DOHH2 (cell line): Measurements from ENCODE around the gene GALNT2.

ENCODE experiments used
- H3F3A ChIP-seq: fragments of 200-600 bp; sonication (generic), shearing (Covaris generic); 2 replicates; pipeline ENCODE4 v1.6.0; 2016; ENCODE audit warnings: antibody characterized with exemption, mild to moderate bottlenecking; ENCODE audit not compliant: control insufficient read depth, insufficient read depth
- H3K27ac ChIP-seq: fragments of 200-600 bp; sonication (generic); 2 replicates; pipeline ENCODE4 v1.5.1; 2014; ENCODE audit warnings: low read depth, mild to moderate bottlenecking, low read length, moderate library complexity
- H3K27me3 ChIP-seq: fragments of 200-600 bp; sonication (generic); 2 replicates; pipeline ENCODE4 v1.6.1; 2014; ENCODE audit warnings: mild to moderate bottlenecking, low read length, mixed read lengths; ENCODE audit not compliant: control insufficient read depth
- H3K36me3 ChIP-seq: fragments of 200-600 bp; sonication (generic); 2 replicates; pipeline ENCODE4 v1.6.1; 2014; ENCODE audit warnings: mild to moderate bottlenecking, low read length, moderate library complexity, mixed read lengths; ENCODE audit not compliant: control insufficient read depth
- H3K4me1 ChIP-seq: fragments of 200-600 bp; sonication (generic); 2 replicates; pipeline ENCODE4 v1.6.1; 2014; ENCODE audit warnings: mild to moderate bottlenecking, low read length, mixed read lengths; ENCODE audit not compliant: control insufficient read depth
- H3K4me2 ChIP-seq: fragments of 200-600 bp; sonication (generic); 2 replicates; pipeline ENCODE4 v1.6.0; 2014; ENCODE audit warnings: mild to moderate bottlenecking, low read length, moderate library complexity
- H3K4me3 ChIP-seq: fragments of 200-600 bp; sonication (generic); 2 replicates; pipeline ENCODE4 v1.5.1; 2014; ENCODE audit warnings: mild to moderate bottlenecking, low read length, mixed read lengths
- H3K79me2 ChIP-seq: fragments of 200-600 bp; sonication (generic); 2 replicates; pipeline ENCODE4 v1.6.1; 2014; ENCODE audit warnings: mild to moderate bottlenecking, low read length, mixed read lengths; ENCODE audit not compliant: control insufficient read depth
- H3K9me2 ChIP-seq: fragments of 200-600 bp; sonication (generic); replicated peaks from 2 replicates; pipeline ENCODE4 v1.6.1; 2014; ENCODE audit warnings: mild to moderate bottlenecking, low read length, mixed read lengths; ENCODE audit not compliant: control insufficient read depth
- H3K9me3 ChIP-seq: fragments of 200-600 bp; sonication (generic); 2 replicates; pipeline ENCODE4 v1.6.1; 2014; ENCODE audit warnings: antibody characterized with exemption, low read length, mixed read lengths; ENCODE audit not compliant: control insufficient read depth, insufficient read depth
- H4K20me1 ChIP-seq: fragments of 200-600 bp; sonication (generic); 2 replicates; pipeline ENCODE4 v1.6.0; 2014; ENCODE audit warnings: low read depth, mild to moderate bottlenecking, antibody characterized with exemption, low read length, moderate library complexity; ENCODE audit not compliant: control insufficient read depth, insufficient read depth
- EZH2phosphoT487 ChIP-seq: fragments of 200-600 bp; sonication (generic); IDR thresholded peaks from 2 replicates; pipeline ENCODE4 v1.6.1; 2017; ENCODE audit warnings: borderline replicate concordance, mild to moderate bottlenecking, antibody characterized with exemption, low read length, moderate library complexity, mixed read lengths
- TF ChIP-seq, protein P1 (sequence below): fragments of 200-600 bp; sonication (generic); IDR thresholded peaks from one replicate; pipeline ENCODE4 v1.5.1; 2014; ENCODE audit warnings: antibody characterized with exemption, mild to moderate bottlenecking, low read depth, low read length; ENCODE audit not compliant: poor library complexity, severe bottlenecking

Gene GALNT2

DNA sequence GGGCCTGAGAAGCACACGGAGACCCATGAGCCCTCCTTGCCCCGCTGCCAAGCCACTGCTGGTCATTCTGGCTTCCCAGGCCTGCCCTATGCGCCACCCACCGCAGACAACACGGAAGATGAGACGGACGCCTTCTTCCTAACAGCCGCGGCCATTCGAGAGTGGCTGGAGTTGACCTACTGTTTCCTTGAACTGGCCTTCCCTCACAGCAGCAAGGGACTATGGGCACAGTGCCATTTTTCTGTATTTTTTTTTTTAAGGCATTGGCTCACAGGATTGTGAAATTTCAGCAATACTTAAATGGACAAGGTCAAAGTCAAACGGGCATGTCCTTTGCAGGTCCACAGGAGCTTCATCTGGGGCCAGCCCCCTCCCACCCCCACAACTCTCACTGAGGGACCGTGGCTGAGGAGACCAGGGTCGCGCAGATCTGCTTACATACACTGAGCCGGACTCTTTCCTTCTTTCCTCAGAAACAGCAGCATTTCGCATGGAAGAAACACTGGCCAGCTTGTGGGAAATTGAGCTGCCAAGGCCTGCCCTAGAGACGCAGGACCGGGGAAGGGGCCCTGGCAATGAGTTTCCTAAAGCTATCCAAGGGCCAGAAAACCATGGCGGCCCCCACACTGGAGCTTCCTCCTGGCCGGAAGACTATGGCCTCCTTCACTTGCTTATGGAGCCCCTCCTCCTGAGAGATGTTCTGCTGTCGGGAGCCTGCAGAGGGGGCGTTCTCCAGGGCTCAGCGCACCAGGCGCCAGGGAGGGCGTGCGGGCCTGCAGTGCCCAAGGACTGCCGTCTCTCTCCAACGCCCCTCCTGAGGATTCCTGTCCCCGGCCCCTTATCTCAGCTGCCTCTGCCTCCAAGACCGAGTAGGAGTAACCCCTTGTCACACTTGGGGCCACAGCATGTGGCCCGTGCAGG lies 260.2 kb downstream of the GALNT2 start:
- Histone ChIP-seq H4K20me1 (no peaks in the 10 kb centered on the region), H3K79me2 (no peaks in the 10 kb centered on the region), H3K4me1 (no peaks in the 10 kb centered on the region), H3K4me2 (no peak overlapping the region), H3F3A (no peaks in the 10 kb centered on the region), H3K27ac (no peak overlapping the region), H3K9me2 (no peaks in the 10 kb centered on the region), H3K36me3 (no peaks in the 10 kb centered on the region), H3K9me3 (no peaks in the 10 kb centered on the region), H3K4me3 (no peak overlapping the region), H3K27me3 (no peaks in the 10 kb centered on the region)
- no peak for TF ChIP-seq EZH2phosphoT487
- TF ChIP-seq, protein P1, sequence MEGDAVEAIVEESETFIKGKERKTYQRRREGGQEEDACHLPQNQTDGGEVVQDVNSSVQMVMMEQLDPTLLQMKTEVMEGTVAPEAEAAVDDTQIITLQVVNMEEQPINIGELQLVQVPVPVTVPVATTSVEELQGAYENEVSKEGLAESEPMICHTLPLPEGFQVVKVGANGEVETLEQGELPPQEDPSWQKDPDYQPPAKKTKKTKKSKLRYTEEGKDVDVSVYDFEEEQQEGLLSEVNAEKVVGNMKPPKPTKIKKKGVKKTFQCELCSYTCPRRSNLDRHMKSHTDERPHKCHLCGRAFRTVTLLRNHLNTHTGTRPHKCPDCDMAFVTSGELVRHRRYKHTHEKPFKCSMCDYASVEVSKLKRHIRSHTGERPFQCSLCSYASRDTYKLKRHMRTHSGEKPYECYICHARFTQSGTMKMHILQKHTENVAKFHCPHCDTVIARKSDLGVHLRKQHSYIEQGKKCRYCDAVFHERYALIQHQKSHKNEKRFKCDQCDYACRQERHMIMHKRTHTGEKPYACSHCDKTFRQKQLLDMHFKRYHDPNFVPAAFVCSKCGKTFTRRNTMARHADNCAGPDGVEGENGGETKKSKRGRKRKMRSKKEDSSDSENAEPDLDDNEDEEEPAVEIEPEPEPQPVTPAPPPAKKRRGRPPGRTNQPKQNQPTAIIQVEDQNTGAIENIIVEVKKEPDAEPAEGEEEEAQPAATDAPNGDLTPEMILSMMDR, result no peak

DNA sequence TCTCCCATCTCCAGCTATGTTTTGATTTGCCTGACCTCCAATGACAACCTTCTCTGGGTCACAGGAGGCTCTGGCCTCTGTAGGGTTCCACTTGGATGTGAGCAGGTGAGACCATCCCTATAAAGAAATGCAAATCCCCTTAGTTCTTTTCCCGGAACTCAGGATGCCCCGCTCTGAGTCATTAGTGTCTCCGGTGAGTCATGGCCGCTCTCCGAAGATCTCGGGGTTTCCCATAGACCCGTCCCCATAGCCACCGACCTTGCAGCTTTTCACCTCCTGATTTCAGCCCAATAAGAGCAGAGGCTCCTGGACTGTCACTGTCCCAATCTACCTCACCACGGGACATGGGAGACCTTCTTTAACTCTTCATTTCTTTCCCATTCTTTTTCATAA lies 260.9 kb downstream of the GALNT2 start:
- no peaks in the 10 kb centered on the region for H3F3A ChIP-seq
- no peaks in the 10 kb centered on the region for H3K9me3 ChIP-seq
- H3K27me3 ChIP-seq, result no peaks in the 10 kb centered on the region
- H3K27ac ChIP-seq, result no peak overlapping the region
- no peak overlapping the region for H3K4me3 ChIP-seq
- no peak for TF ChIP-seq EZH2phosphoT487
- TF ChIP-seq, protein P1, result no peak
- H4K20me1 ChIP-seq, result no peaks in the 10 kb centered on the region
- no peaks in the 10 kb centered on the region for H3K79me2 ChIP-seq
- no peaks in the 10 kb centered on the region for H3K4me1 ChIP-seq
- H3K4me2 ChIP-seq, result no peak overlapping the region
- no peaks in the 10 kb centered on the region for H3K9me2 ChIP-seq
- H3K36me3 ChIP-seq, result no peaks in the 10 kb centered on the region

DNA sequence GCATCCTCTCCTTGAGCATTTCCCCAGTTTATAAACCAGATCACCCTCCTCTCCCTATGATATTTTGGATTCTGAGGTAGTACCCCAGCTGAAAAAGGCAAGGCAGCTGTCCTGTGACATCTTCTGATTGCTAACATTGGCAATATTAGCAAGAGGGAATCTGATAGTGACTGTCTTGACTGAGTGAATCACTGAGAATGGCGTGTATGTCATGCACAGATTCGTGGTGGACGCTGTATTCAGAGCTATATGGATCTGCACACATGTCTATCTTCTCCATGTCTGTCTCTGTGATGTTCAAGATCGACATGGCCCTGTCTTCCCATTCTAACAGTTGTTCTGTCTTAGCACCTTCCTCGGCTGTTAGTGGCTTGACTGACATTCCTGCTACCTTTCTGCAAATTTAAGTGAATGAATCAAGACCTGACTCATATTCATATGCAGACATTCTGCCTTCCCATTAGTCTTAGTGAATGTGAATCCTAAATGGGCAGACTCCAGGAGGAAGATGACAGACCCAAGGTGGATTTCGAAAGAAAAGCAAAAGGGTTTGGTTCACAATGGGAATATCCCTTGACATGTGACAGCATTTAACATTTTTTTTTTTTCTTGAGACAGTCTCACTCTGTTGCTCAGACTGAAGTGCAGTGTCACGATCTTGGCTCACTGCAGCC lies 261.4 kb downstream of the GALNT2 start:
- no peaks in the 10 kb centered on the region for H3K9me3 ChIP-seq
- H4K20me1 ChIP-seq, result no peaks in the 10 kb centered on the region
- H3K36me3 ChIP-seq, result no peaks in the 10 kb centered on the region
- no peak for TF ChIP-seq EZH2phosphoT487
- TF ChIP-seq, protein P1, result no peak
- no peaks in the 10 kb centered on the region for H3K79me2 ChIP-seq
- H3K4me2 ChIP-seq, result no peak overlapping the region
- no peaks in the 10 kb centered on the region for H3F3A ChIP-seq
- no peak overlapping the region for H3K27ac ChIP-seq
- no peaks in the 10 kb centered on the region for H3K27me3 ChIP-seq
- H3K4me1 ChIP-seq, result no peaks in the 10 kb centered on the region
- no peak overlapping the region for H3K4me3 ChIP-seq
- no peaks in the 10 kb centered on the region for H3K9me2 ChIP-seq
